ENCODE results near the gene XCR1.
"Not testable (repeated sequence)": the region's sequence is repeated elsewhere in the genome, so short reads cannot be mapped to it uniquely, and the experiment has no call there.

XCR1 gene

GRCh38 chr3:46038916-46039315 is 11.6 kb upstream of the XCR1 start:
- no peak for DNase-seq (ENCODE audit: low read depth)

- DNase-seq (ENCODE audit: low read depth) = not testable (repeated sequence)
Observed at GRCh38 chr3:46038071-46038470, 10.8 kb upstream of the XCR1 start.

- DNase-seq (ENCODE audit: low read depth) = no peak
Observed at GRCh38 chr3:46036191-46036590, 8.9 kb upstream of the XCR1 start.

- DNase-seq (ENCODE audit: low read depth) = no peak
Observed at GRCh38 chr3:46031747-46032146, 4.5 kb upstream of the XCR1 start.

- DNase-seq (ENCODE audit: low read depth) = no peak
Observed at GRCh38 chr3:46031269-46031668, 4.0 kb upstream of the XCR1 start.

- DNase-seq (ENCODE audit: low read depth) = no peak
Observed at GRCh38 chr3:46030626-46031025, 3.3 kb upstream of the XCR1 start.

- no peak for DNase-seq (ENCODE audit: low read depth)
Observed at GRCh38 chr3:46029953-46030543, 2.8 kb upstream of the XCR1 start.

- DNase-seq (ENCODE audit: low read depth) = no peak
Observed at GRCh38 chr3:46027736-46028397, 584 bp upstream of the XCR1 start.

GRCh38 chr3:46025139-46025538 is 2.1 kb downstream of the XCR1 start:
- no peak for DNase-seq (ENCODE audit: low read depth)

GRCh38 chr3:46024131-46024530 is 3.2 kb downstream of the XCR1 start:
- no peak for DNase-seq (ENCODE audit: low read depth)

GRCh38 chr3:46022909-46023785 is 4.1 kb downstream of the XCR1 start:
- DNase-seq (ENCODE audit: low read depth) = no peak

GRCh38 chr3:46021516-46021915 is 5.8 kb downstream of the XCR1 start:
- DNase-seq (ENCODE audit: low read depth) = no peak

- no peak for DNase-seq (ENCODE audit: low read depth)
Observed at GRCh38 chr3:46020766-46021510, 6.3 kb downstream of the XCR1 start.

- no peak for DNase-seq (ENCODE audit: low read depth)
Observed at GRCh38 chr3:46019707-46020106, 7.6 kb downstream of the XCR1 start.

- no peak for DNase-seq (ENCODE audit: low read depth)
Observed at GRCh38 chr3:46017720-46018119, 9.6 kb downstream of the XCR1 start.

GRCh38 chr3:46013316-46014094 is 13.8 kb downstream of the XCR1 start:
- DNase-seq (ENCODE audit: low read depth) = no peak

GRCh38 chr3:46012246-46012645 is 15.0 kb downstream of the XCR1 start:
- no peak for DNase-seq (ENCODE audit: low read depth)

GRCh38 chr3:46010519-46011113 is 16.7 kb downstream of the XCR1 start:
- no peak for DNase-seq (ENCODE audit: low read depth)

- DNase-seq (ENCODE audit: low read depth) = no peak
Observed at GRCh38 chr3:46008058-46008457, 19.2 kb downstream of the XCR1 start.

- DNase-seq (ENCODE audit: low read depth) = no peak
Observed at GRCh38 chr3:46007280-46007679, 20.0 kb downstream of the XCR1 start.
